ENCODE results near the gene RPL36AL.
A peak's percentile ranks its signal among the peaks of the same experiment; 100 is the strongest.

RPL36AL gene

GRCh38 chr14:49617852-49618519 is 2.4 kb downstream of the RPL36AL start:
- Histone ChIP-seq H3K4me3 (ENCODE audit: low read depth, low read length) (peak overlapping the region; percentile 7; the same call in 1 of the 2 replicates), H3K27ac (ENCODE audit: low read depth, low read length) (peak overlapping the region; percentile 17; the same call in 1 of the 2 replicates), H3K79me2 (ENCODE audit: control insufficient read depth, insufficient read depth, low read length, unreplicated experiment) (peaks cover 57% of the 10 kb centered on the region), H2AFZ (ENCODE audit: low read length, unreplicated experiment) (no peak overlapping the region), H3K36me3 (ENCODE audit: insufficient read depth, low read length) (peaks cover 13% of the 10 kb centered on the region; the same call in 1 of the 2 replicates), H3K4me1 (ENCODE audit: control insufficient read depth, insufficient read depth, low read length, unreplicated experiment) (peaks cover 16% of the 10 kb centered on the region), H3K27me3 (ENCODE audit: insufficient read depth, low read length) (no peaks in the 10 kb centered on the region)

- no peak overlapping the region for H3K27ac ChIP-seq (ENCODE audit: low read depth, low read length)
- H3K27me3 ChIP-seq (ENCODE audit: insufficient read depth, low read length) = no peaks in the 10 kb centered on the region
- H3K36me3 ChIP-seq (ENCODE audit: insufficient read depth, low read length) = peaks cover 12% of the 10 kb centered on the region; the same call in 1 of the 2 replicates
- H3K4me3 ChIP-seq (ENCODE audit: low read depth, low read length) = no peak overlapping the region
- no peak overlapping the region for H2AFZ ChIP-seq (ENCODE audit: low read length, unreplicated experiment)
- peaks cover 38% of the 10 kb centered on the region for H3K79me2 ChIP-seq (ENCODE audit: control insufficient read depth, insufficient read depth, low read length, unreplicated experiment)
- peaks cover 16% of the 10 kb centered on the region for H3K4me1 ChIP-seq (ENCODE audit: control insufficient read depth, insufficient read depth, low read length, unreplicated experiment)
Observed at GRCh38 chr14:49615776-49616175, 4.7 kb downstream of the RPL36AL start.

DNA sequence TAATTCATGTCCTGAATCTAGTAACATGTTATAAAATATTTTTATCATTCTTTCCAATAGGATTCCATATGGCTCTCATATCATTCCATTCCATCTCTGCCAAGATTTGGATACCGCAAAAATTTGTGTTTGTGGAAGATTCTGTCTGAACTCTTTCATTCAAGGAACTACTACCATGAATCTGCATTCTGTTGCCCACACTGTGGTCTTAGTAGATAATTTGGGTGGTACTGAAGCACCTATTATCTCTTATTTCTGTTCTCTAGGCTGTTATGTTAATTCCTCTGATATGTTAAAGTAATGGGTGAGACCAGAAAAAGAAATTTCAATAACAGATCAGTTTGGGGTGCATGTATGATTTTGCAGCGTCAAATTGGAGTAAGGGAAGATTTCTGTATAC is 6.2 kb downstream of the RPL36AL start:
- Histone ChIP-seq H3K4me1 (ENCODE audit: control insufficient read depth, insufficient read depth, low read length, unreplicated experiment) (peaks cover 16% of the 10 kb centered on the region), H3K27ac (ENCODE audit: low read depth, low read length) (no peak overlapping the region), H3K36me3 (ENCODE audit: insufficient read depth, low read length) (peaks cover 12% of the 10 kb centered on the region; the same call in 1 of the 2 replicates), H3K27me3 (ENCODE audit: insufficient read depth, low read length) (no peaks in the 10 kb centered on the region), H3K4me3 (ENCODE audit: low read depth, low read length) (no peak overlapping the region), H2AFZ (ENCODE audit: low read length, unreplicated experiment) (no peak overlapping the region), H3K79me2 (ENCODE audit: control insufficient read depth, insufficient read depth, low read length, unreplicated experiment) (peaks cover 29% of the 10 kb centered on the region)

DNA sequence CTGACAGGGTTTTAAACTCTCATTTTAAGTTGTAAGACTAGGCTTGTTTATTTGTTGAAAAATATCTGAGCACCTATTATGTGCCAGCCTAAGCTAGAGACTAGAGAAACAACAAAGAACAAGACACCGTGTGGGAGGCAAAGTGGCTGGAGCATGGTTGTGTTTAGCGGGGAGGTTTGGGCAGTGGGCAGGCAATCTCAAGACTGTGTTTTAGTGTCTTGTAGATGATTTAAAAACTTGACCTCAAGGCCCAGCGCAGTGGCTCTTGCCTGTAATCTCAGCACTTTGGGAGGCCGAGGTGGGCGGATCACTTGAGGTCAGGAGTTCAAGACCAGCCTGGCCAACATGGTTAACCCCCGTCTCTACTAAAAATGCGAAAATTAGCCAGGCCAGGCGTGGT is 7.8 kb downstream of the RPL36AL start:
- no peak overlapping the region for H2AFZ ChIP-seq (ENCODE audit: low read length, unreplicated experiment)
- H3K27me3 ChIP-seq (ENCODE audit: insufficient read depth, low read length) = no peaks in the 10 kb centered on the region
- peaks cover 6% of the 10 kb centered on the region for H3K4me1 ChIP-seq (ENCODE audit: control insufficient read depth, insufficient read depth, low read length, unreplicated experiment)
- H3K36me3 ChIP-seq (ENCODE audit: insufficient read depth, low read length) = peaks cover 8% of the 10 kb centered on the region; the same call in 1 of the 2 replicates
- peaks cover 19% of the 10 kb centered on the region for H3K79me2 ChIP-seq (ENCODE audit: control insufficient read depth, insufficient read depth, low read length, unreplicated experiment)
- H3K4me3 ChIP-seq (ENCODE audit: low read depth, low read length) = no peak overlapping the region
- no peak overlapping the region for H3K27ac ChIP-seq (ENCODE audit: low read depth, low read length)

DNA sequence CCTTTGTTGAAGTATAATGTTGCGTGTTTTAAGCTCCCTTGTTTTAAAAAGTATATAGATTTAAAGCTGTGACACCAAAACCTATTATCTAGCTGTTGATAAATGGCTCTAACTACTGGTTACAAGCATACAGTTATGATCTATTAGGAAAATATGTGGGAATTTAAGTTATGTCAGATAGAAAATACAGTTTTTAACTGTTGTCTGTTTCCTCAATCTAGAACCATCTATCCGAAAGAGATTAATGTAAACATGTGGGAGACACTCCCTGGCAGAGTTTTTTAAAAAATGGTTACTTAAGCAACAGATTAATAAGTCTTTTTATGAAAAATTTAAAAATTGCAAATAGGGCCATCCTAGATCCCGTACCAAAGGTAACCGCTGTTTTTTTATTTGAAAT is 8.2 kb downstream of the RPL36AL start:
- Histone ChIP-seq H3K4me1 (ENCODE audit: control insufficient read depth, insufficient read depth, low read length, unreplicated experiment) (peaks cover 2% of the 10 kb centered on the region), H3K79me2 (ENCODE audit: control insufficient read depth, insufficient read depth, low read length, unreplicated experiment) (peaks cover 16% of the 10 kb centered on the region), H3K27ac (ENCODE audit: low read depth, low read length) (no peak overlapping the region), H3K36me3 (ENCODE audit: insufficient read depth, low read length) (peaks cover 11% of the 10 kb centered on the region; the same call in 1 of the 2 replicates), H3K27me3 (ENCODE audit: insufficient read depth, low read length) (no peaks in the 10 kb centered on the region), H2AFZ (ENCODE audit: low read length, unreplicated experiment) (no peak overlapping the region), H3K4me3 (ENCODE audit: low read depth, low read length) (no peak overlapping the region)

GRCh38 chr14:49607583-49607982 is 12.8 kb downstream of the RPL36AL start:
- no peaks in the 10 kb centered on the region for H3K27me3 ChIP-seq (ENCODE audit: insufficient read depth, low read length)
- H3K27ac ChIP-seq (ENCODE audit: low read depth, low read length) = no peak overlapping the region
- H3K4me1 ChIP-seq (ENCODE audit: control insufficient read depth, insufficient read depth, low read length, unreplicated experiment) = no peaks in the 10 kb centered on the region
- no peak overlapping the region for H2AFZ ChIP-seq (ENCODE audit: low read length, unreplicated experiment)
- peaks cover 13% of the 10 kb centered on the region for H3K79me2 ChIP-seq (ENCODE audit: control insufficient read depth, insufficient read depth, low read length, unreplicated experiment)
- H3K36me3 ChIP-seq (ENCODE audit: insufficient read depth, low read length) = peaks cover 11% of the 10 kb centered on the region; the same call in 1 of the 2 replicates
- no peak overlapping the region for H3K4me3 ChIP-seq (ENCODE audit: low read depth, low read length)

- Histone ChIP-seq H3K36me3 (ENCODE audit: insufficient read depth, low read length) (0 out of 2 replicates have a peak, but pooled peaks cover 4% of the 10 kb centered on the region), H3K27ac (ENCODE audit: low read depth, low read length) (peak within 1 kb of the TSS; percentile 93), H3K4me3 (ENCODE audit: low read depth, low read length) (peak within 1 kb of the TSS; percentile 96), H3K27me3 (ENCODE audit: insufficient read depth, low read length) (no peaks in the 10 kb centered on the region), H3K4me1 (ENCODE audit: control insufficient read depth, insufficient read depth, low read length, unreplicated experiment) (peaks cover 20% of the 10 kb centered on the region), H2AFZ (ENCODE audit: low read length, unreplicated experiment) (peak within 1 kb of the TSS; percentile 90), H3K79me2 (ENCODE audit: control insufficient read depth, insufficient read depth, low read length, unreplicated experiment) (peaks cover 48% of the 10 kb centered on the region)
Observed at GRCh38 chr14:49598485-49599300, 21.7 kb downstream of the RPL36AL start, which contains the start of gene LRR1. TSS of gene LRR1 (plus strand) at chr14:49598940. CDS start at chr14:49599021, 81 bp downstream.

DNA sequence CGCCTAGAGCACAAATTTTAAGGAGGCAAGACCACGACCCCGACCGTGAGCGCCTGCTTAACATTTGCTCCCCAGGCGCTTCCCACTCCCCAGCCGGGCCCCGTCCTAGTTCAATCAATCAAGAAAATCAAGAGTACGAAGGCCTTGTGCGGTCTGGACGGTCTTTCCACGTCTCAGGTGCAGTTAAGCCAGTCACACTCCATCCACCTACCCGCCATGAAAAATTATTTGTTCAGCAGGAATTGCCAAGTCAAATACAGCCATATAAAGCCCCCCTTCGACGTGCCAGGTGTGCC is 22.3 kb downstream of the RPL36AL start:
- Histone ChIP-seq H3K27ac (ENCODE audit: low read depth, low read length) (peak overlapping the region; percentile 93), H3K4me1 (ENCODE audit: control insufficient read depth, insufficient read depth, low read length, unreplicated experiment) (peaks cover 22% of the 10 kb centered on the region), H3K4me3 (ENCODE audit: low read depth, low read length) (peak overlapping the region; percentile 96), H3K79me2 (ENCODE audit: control insufficient read depth, insufficient read depth, low read length, unreplicated experiment) (peaks cover 48% of the 10 kb centered on the region), H2AFZ (ENCODE audit: low read length, unreplicated experiment) (peak overlapping the region; percentile 90), H3K36me3 (ENCODE audit: insufficient read depth, low read length) (0 out of 2 replicates have a peak, but pooled peaks cover 4% of the 10 kb centered on the region), H3K27me3 (ENCODE audit: insufficient read depth, low read length) (no peaks in the 10 kb centered on the region)

- Histone ChIP-seq H3K4me1 (ENCODE audit: control insufficient read depth, insufficient read depth, low read length, unreplicated experiment) (peaks cover 20% of the 10 kb centered on the region), H3K27me3 (ENCODE audit: insufficient read depth, low read length) (no peaks in the 10 kb centered on the region), H3K36me3 (ENCODE audit: insufficient read depth, low read length) (no peaks in the 10 kb centered on the region), H3K79me2 (ENCODE audit: control insufficient read depth, insufficient read depth, low read length, unreplicated experiment) (peaks cover 23% of the 10 kb centered on the region), H3K4me3 (ENCODE audit: low read depth, low read length) (no peak overlapping the region), H3K27ac (ENCODE audit: low read depth, low read length) (no peak overlapping the region), H2AFZ (ENCODE audit: low read length, unreplicated experiment) (peak overlapping the region; percentile 3)
Observed at GRCh38 chr14:49594347-49595091, 25.9 kb downstream of the RPL36AL start.

DNA sequence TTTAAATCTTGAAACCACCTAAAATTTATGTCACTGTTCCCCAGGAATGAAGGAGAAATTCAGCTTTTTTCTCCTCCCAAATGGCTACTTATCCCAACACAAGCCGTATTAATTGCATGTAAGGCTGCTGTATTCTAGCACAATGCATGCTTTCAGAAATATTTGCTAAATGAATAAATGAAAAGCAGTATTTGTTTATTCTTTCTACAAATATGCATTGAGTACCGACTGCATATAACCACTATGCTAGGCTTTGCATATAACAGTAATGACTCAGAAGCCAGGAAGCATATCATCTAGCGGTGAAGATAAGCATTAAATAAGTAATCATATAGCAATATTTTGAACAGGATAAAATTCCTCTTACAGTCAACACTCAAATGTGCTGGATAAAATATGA is 27.4 kb downstream of the RPL36AL start:
- Histone ChIP-seq H2AFZ (ENCODE audit: low read length, unreplicated experiment) (no peak overlapping the region), H3K4me3 (ENCODE audit: low read depth, low read length) (no peak overlapping the region), H3K36me3 (ENCODE audit: insufficient read depth, low read length) (no peaks in the 10 kb centered on the region), H3K79me2 (ENCODE audit: control insufficient read depth, insufficient read depth, low read length, unreplicated experiment) (peaks cover 8% of the 10 kb centered on the region), H3K27me3 (ENCODE audit: insufficient read depth, low read length) (no peaks in the 10 kb centered on the region), H3K27ac (ENCODE audit: low read depth, low read length) (no peak overlapping the region), H3K4me1 (ENCODE audit: control insufficient read depth, insufficient read depth, low read length, unreplicated experiment) (peaks cover 20% of the 10 kb centered on the region)

Measured in ACC112 (cell line).